Naive thymus-derived CD4-positive, alpha-beta T cell (primary cell): Measurements from ENCODE around the gene CHCHD6. TPM values are rescaled to one million over a fixed set of nuclear protein-coding genes. Genes with fewer than 3 reads are reported as not detected.

Experiments
- ATAC-seq: fragments of 150-1000 bp; cut with Tn5 transposase; 2 replicates; pipeline ENCODE4 v1.10.0; 2021; ENCODE audit warnings: mild to moderate bottlenecking, moderate library complexity
- CTCF ChIA-PET: fragments of 350-600 bp; sonication (Branson Sonifier 250); formaldehyde crosslinking; loops from one replicate; lab custom pipeline; 2021; ENCODE audit warnings: antibody characterized with exemption; lab: Charles Lee
- POLR2A ChIA-PET: fragments of 350-600 bp; sonication (Branson Sonifier 250); formaldehyde crosslinking; loops from one replicate; lab custom pipeline; 2021; ENCODE audit warnings: antibody characterized with exemption, inconsistent platforms; lab: Charles Lee
- DNase-seq, 9 donors: peaks; one replicate each; pipeline versions ENCODE4 v3.0.0 to v3.0.0-alpha.2; 2020 to 2022; ENCODE audit warnings: mixed read lengths in 1 of 9
- H3K27ac ChIP-seq: one replicate; pipeline ENCODE4 v1.7.0; 2013; ENCODE audit warnings: mild to moderate bottlenecking, low read depth, low read length, moderate library complexity
- H3K27me3 ChIP-seq, 2 donors: one replicate each; pipeline ENCODE4 v1.7.0; 2013; ENCODE audit warnings: low read length in 2 of 2, mild to moderate bottlenecking in 2 of 2, moderate library complexity in 2 of 2; ENCODE audit not compliant: control insufficient read depth in 2 of 2, insufficient read depth in 2 of 2
- H3K36me3 ChIP-seq, 3 experiments: 1 replicate in 2 of 3; 2 replicates in 1 of 3; pipeline ENCODE4 v1.7.0; 2013; ENCODE audit warnings: low read length in 3 of 3, mild to moderate bottlenecking in 3 of 3, moderate library complexity in 1 of 3; ENCODE audit not compliant: insufficient read depth in 3 of 3, control insufficient read depth in 2 of 3
- H3K4me1 ChIP-seq, 2 donors: one replicate each; pipeline ENCODE4 v1.7.0; 2013; ENCODE audit warnings: low read length in 2 of 2, mild to moderate bottlenecking in 2 of 2, moderate library complexity in 1 of 2; ENCODE audit not compliant: control insufficient read depth in 2 of 2, insufficient read depth in 2 of 2
- H3K4me3 ChIP-seq: 2 replicates; pipeline ENCODE4 v1.7.0; 2013; ENCODE audit warnings: mild to moderate bottlenecking, low read length
- H3K9me3 ChIP-seq, 3 experiments: 1 replicate in 2 of 3; 2 replicates in 1 of 3; pipeline ENCODE4 v1.7.0; 2013; ENCODE audit warnings: low read length in 3 of 3; ENCODE audit not compliant: control insufficient read depth in 2 of 3
- H3K27ac Mint-ChIP-seq, 9 donors: one replicate each; pipeline ENCODE4 v1.8.0; 2020 to 2022; ENCODE audit warnings: mixed read lengths in 9 of 9, mild to moderate bottlenecking in 8 of 9, moderate library complexity in 5 of 9, inconsistent platforms in 2 of 9
- H3K27me3 Mint-ChIP-seq, 5 donors: one replicate each; pipeline ENCODE4 v1.8.0; 2021 to 2022; ENCODE audit warnings: mixed read lengths in 5 of 5, mild to moderate bottlenecking in 1 of 5
- H3K36me3 Mint-ChIP-seq, 5 donors: one replicate each; pipeline ENCODE4 v1.8.0; 2020 to 2022; ENCODE audit warnings: mixed read lengths in 5 of 5, mild to moderate bottlenecking in 3 of 5, inconsistent platforms in 1 of 5
- H3K4me1 Mint-ChIP-seq, 7 donors: one replicate each; pipeline ENCODE4 v1.8.0; 2020 to 2022; ENCODE audit warnings: mixed read lengths in 7 of 7, mild to moderate bottlenecking in 3 of 7, inconsistent platforms in 1 of 7
- H3K4me3 Mint-ChIP-seq, 10 donors: one replicate each; pipeline ENCODE4 v1.8.0; 2020 to 2022; ENCODE audit warnings: mild to moderate bottlenecking in 10 of 10, mixed read lengths in 10 of 10, moderate library complexity in 6 of 10, inconsistent platforms in 2 of 10
- H3K9me3 Mint-ChIP-seq, 11 donors: one replicate each; pipeline ENCODE4 v1.8.0; 2020 to 2022; ENCODE audit warnings: mixed read lengths in 11 of 11, mild to moderate bottlenecking in 4 of 11, inconsistent platforms in 1 of 11, moderate library complexity in 1 of 11
- intact Hi-C, 2 donors: fragments of 100-400 bp; cut with micrococcal nuclease; formaldehyde crosslinking; loops; one replicate each; pipeline ENCODE4 v1.15.1; 2023
- polyA plus RNA-seq, 2 donors: library from polyadenylated mRNA; unstranded; fragments of 300-500 nt; fragmentation: Illumina TruSeq; gene quantifications; one replicate each; pipeline ENCODE4 v1.2.3, GENCODE V29; 2021
- total RNA-seq, 6 experiments: library from RNA in 5 of 6; stranded (reverse) in 5 of 6; gene quantifications; 1 replicate in 5 of 6; 2 replicates in 1 of 6; pipeline ENCODE4 v1.2.3 and lab custom pipeline; 2021 to 2026

Gene CHCHD6
- total and polyA plus RNA-seq, 7 experiments from 2014 or later, result 5.4 to 15.1 (median 11.0) TPM

DNA sequence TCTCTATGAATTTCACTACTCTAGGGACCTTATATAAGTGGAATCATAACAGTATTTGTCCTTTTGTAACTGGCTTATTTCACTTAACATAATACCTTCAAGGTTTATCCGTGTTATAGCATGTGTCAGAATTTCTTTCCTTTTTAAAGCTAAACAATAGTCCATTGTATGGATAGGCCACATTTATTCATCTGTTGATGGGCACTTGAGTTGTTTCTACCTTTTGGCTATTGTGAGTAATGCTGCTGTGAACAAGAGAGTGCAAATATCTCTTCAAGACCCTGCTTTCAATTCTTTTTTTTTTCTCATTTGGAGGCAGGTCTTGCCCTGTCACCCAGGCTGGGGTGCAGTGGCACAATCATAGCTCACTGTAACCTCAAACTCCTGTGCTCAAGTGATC is 56.5 kb downstream of the CHCHD6 start:
- H3K9me3 Mint-ChIP-seq, result peaks cover 0 to 5% (median 0%) of the 10 kb centered on the region in 11 donors
- DNase-seq (no peak), ATAC-seq (no peak)
- H3K27ac Mint-ChIP-seq, result no peak overlapping the region
- H3K36me3 Mint-ChIP-seq, result peaks cover 0 to 42% (median 27%) of the 10 kb centered on the region in 5 donors
- intact Hi-C loops, result no loop called here
- H3K27me3 Mint-ChIP-seq, result no peaks in the 10 kb centered on the region
- ChIA-PET CTCF (interaction anchor here (0.7 kb wide), 2 partner anchors 19 to 415 kb away, joined by 3 to 9 read pairs; no protein-coding TSS in a partner anchor), POLR2A (no interaction called here)
- Histone ChIP-seq H3K27ac (no peak overlapping the region), H3K9me3 (no peaks in the 10 kb centered on the region), H3K27me3 (no peaks in the 10 kb centered on the region), H3K4me1 (no peaks in the 10 kb centered on the region), H3K4me3 (no peak overlapping the region), H3K36me3 (peaks cover 0 to 7% (median 0%) of the 10 kb centered on the region in 3 experiments)
- H3K4me1 Mint-ChIP-seq, result peaks cover 0 to 10% (median 0%) of the 10 kb centered on the region in 7 donors
- no peak overlapping the region for H3K4me3 Mint-ChIP-seq

DNA sequence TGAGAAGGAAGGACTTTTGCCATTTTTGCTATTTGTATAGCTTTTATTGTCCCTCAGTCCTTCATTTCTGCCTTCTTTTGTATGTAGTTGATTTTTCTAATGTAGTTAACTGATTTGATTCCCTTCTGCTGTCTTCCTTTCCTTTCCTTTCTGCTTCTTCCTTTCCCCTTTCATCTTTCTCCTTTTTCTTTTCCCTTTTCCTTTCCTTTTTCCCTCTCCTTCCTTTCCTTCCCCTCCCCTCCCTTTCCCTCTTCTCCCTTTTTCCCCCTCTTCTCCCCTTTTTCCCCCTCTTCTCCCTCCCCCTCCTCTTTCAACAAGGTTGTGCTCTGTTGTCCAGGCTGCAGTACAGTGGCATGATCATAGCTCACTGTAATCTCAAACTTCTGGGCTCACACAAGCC is 59.0 kb downstream of the CHCHD6 start:
- Histone ChIP-seq H3K9me3 (peaks cover 0 to 7% (median 0%) of the 10 kb centered on the region in 3 experiments), H3K27ac (no peak overlapping the region), H3K4me3 (no peak overlapping the region), H3K36me3 (peaks cover 0 to 18% (median 0%) of the 10 kb centered on the region in 3 experiments), H3K27me3 (no peaks in the 10 kb centered on the region), H3K4me1 (no peaks in the 10 kb centered on the region)
- Mint-ChIP-seq H3K4me1 (peaks cover 0 to 13% (median 0%) of the 10 kb centered on the region in 7 donors), H3K4me3 (no peak overlapping the region), H3K27me3 (no peaks in the 10 kb centered on the region), H3K9me3 (peaks cover 4 to 18% (median 6%) of the 10 kb centered on the region in 11 donors), H3K27ac (no peak overlapping the region), H3K36me3 (peaks cover 0 to 55% (median 44%) of the 10 kb centered on the region in 5 donors)
- no peak for DNase-seq
- ChIA-PET CTCF (no interaction called here), POLR2A (no interaction called here)
- ATAC-seq, result no peak
- intact Hi-C loops, result no loop called here

DNA sequence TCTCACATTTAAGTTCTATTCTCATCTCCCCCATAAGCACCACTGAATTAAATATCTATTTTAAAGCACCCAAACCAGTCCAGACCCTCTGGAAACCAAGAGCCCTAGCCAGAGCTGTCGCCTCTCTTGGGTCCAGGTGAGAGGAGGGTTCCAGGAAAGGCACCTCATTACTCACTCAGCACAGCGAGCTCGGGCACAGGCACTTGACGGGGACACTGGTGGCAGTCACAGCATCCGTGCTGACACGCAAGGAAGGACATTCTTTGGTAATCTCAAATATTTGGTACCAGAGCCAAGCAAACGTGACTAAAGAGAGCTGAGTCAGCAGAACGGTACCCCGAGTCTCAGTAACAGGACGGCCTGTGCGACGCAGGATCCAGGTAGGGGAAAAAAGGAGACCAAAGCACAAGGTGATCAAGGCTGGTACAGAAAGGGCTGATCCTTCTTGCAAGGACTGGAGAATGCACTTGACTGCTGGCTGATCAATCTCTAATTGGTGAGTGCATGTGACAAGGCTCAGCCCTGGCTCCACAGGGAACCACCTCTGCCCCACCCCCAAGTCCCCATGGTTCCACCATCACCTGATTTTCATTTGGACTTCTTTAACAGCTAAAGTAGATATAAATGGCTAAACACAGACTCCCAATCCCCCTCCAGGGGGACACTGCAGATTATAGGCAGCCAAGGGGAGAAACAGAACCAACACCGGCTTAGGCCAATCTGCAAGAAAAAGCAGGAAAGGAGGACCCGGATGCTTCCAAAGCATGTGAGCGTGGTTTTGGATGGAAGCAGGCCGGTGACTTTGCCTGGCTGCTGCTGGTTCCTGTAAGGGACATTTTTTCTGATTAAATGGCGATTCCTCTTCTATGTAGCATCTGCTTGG is 61.4 kb downstream of the CHCHD6 start:
- Mint-ChIP-seq H3K36me3 (peaks cover 0 to 62% (median 49%) of the 10 kb centered on the region in 5 donors), H3K4me3 (no peak overlapping the region), H3K27me3 (no peaks in the 10 kb centered on the region), H3K27ac (no peak overlapping the region), H3K9me3 (peaks cover 8 to 42% (median 24%) of the 10 kb centered on the region in 11 donors), H3K4me1 (peaks cover 0 to 11% (median 0%) of the 10 kb centered on the region in 7 donors)
- Histone ChIP-seq H3K27ac (no peak overlapping the region), H3K4me1 (no peaks in the 10 kb centered on the region), H3K36me3 (peaks cover 0 to 18% (median 0%) of the 10 kb centered on the region in 3 experiments), H3K9me3 (peaks cover 0 to 16% (median 0%) of the 10 kb centered on the region in 3 experiments), H3K4me3 (no peak overlapping the region), H3K27me3 (no peaks in the 10 kb centered on the region)
- DNase-seq, result no peak
- POLR2A ChIA-PET, result no interaction called here
- intact Hi-C loops, result no loop called here
- ATAC-seq, result no peak
- CTCF ChIA-PET, result no interaction called here

DNA sequence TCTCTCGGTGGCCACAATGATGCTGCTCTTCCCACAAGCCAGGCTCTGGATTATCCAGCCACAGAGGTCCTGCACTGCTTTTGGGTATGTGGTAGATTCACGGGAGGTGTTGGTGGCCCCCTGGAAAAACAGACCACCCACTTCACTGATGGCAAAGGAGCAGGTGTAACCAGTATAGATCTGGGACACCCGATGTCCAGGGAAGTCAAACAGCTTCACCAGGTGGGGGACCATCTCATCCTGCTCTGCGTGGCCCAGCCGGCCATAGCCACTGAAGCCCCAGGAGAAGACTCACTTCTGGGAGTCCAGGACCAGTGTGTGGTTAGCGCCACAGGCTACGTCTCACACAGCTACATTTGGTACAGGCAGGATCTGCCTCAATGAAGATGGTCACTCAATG is 62.6 kb downstream of the CHCHD6 start:
- peaks cover 0 to 16% (median 0%) of the 10 kb centered on the region in 3 experiments for H3K9me3 ChIP-seq
- no peak overlapping the region for H3K4me3 ChIP-seq
- H3K27me3 ChIP-seq, result no peaks in the 10 kb centered on the region
- peaks cover 0 to 11% (median 0%) of the 10 kb centered on the region in 7 donors for H3K4me1 Mint-ChIP-seq
- peaks cover 0 to 18% (median 0%) of the 10 kb centered on the region in 3 experiments for H3K36me3 ChIP-seq
- ChIA-PET CTCF (no interaction called here), POLR2A (no interaction called here)
- DNase-seq (no peak), ATAC-seq (no peak)
- H3K27me3 Mint-ChIP-seq, result no peaks in the 10 kb centered on the region
- peaks cover 9 to 54% (median 28%) of the 10 kb centered on the region in 11 donors for H3K9me3 Mint-ChIP-seq
- H3K27ac ChIP-seq, result no peak overlapping the region
- no peak overlapping the region for H3K4me3 Mint-ChIP-seq
- H3K4me1 ChIP-seq, result no peaks in the 10 kb centered on the region
- H3K27ac Mint-ChIP-seq, result no peak overlapping the region
- intact Hi-C loops, result no loop called here
- H3K36me3 Mint-ChIP-seq, result peaks cover 0 to 71% (median 58%) of the 10 kb centered on the region in 5 donors

DNA sequence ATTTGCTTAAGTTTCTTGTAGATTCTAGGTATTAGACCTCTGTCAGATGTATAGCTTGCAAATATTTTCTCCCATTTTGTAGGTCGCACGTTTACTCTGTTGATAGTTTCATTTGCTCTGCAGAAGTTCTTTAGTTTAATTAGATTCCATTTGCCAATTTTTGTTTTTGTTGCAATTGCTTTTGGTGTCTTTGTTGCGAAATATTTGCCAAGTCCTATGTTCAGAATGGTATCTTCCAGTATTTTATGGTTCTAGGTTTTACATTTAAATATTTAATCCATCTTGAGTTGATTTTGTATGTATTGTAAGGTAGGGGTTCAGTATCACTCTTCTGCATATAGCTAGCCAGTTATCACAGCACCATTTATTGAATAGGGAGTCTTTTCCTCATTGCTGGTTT is 64.9 kb downstream of the CHCHD6 start:
- intact Hi-C loops, result no loop called here
- H3K4me1 Mint-ChIP-seq, result peaks cover 0 to 7% (median 0%) of the 10 kb centered on the region in 7 donors

DNA sequence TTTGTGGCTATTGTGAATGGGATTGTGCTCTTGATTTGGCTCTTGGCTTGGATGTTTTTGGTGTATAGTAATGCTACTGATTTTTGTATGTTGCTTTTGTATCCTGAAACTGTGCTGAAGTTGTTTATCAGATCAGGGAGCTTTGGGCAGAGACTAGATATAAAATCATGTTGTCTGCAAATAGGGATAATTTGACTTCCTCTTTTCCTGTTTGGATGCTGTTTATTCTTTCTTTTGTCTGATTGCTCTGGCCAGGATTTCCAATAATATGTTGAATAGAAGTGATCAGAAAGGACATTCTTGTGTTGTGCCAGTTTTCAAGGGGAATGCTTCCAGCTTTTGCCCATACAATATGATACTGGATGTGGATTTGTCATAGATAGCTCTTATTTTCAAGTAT is 66.1 kb downstream of the CHCHD6 start:
- no peaks in the 10 kb centered on the region for H3K27me3 ChIP-seq
- Mint-ChIP-seq H3K36me3 (peaks cover 0 to 67% (median 62%) of the 10 kb centered on the region in 5 donors), H3K9me3 (peaks cover 14 to 70% (median 36%) of the 10 kb centered on the region in 11 donors), H3K4me3 (no peak overlapping the region), H3K27me3 (no peaks in the 10 kb centered on the region), H3K27ac (no peak overlapping the region), H3K4me1 (peaks cover 0 to 7% (median under 1%) of the 10 kb centered on the region in 7 donors)
- no peaks in the 10 kb centered on the region for H3K4me1 ChIP-seq
- H3K4me3 ChIP-seq, result no peak overlapping the region
- POLR2A ChIA-PET, result no interaction called here
- intact Hi-C loops, result no loop called here
- DNase-seq (no peak), ATAC-seq (no peak)
- H3K27ac ChIP-seq, result no peak overlapping the region
- H3K36me3 ChIP-seq, result peaks cover 0 to 14% (median 0%) of the 10 kb centered on the region in 3 experiments
- peaks cover 0 to 16% (median 0%) of the 10 kb centered on the region in 3 experiments for H3K9me3 ChIP-seq
- CTCF ChIA-PET, result no interaction called here

More for the DNA sequence above, 64.9 kb downstream of the CHCHD6 start:
- Mint-ChIP-seq H3K36me3 (peaks cover 0 to 76% (median 68%) of the 10 kb centered on the region in 5 donors), H3K27ac (no peak overlapping the region), H3K9me3 (peaks cover 14 to 70% (median 36%) of the 10 kb centered on the region in 11 donors), H3K27me3 (no peaks in the 10 kb centered on the region), H3K4me3 (no peak overlapping the region)
- DNase-seq, result no peak
- peaks cover 0 to 18% (median 0%) of the 10 kb centered on the region in 3 experiments for H3K36me3 ChIP-seq
- H3K4me3 ChIP-seq, result no peak overlapping the region
- H3K9me3 ChIP-seq, result peaks cover 0 to 16% (median 0%) of the 10 kb centered on the region in 3 experiments
- POLR2A ChIA-PET, result no interaction called here
- CTCF ChIA-PET, result no interaction called here
- no peaks in the 10 kb centered on the region for H3K27me3 ChIP-seq
- ATAC-seq, result no peak
- no peak overlapping the region for H3K27ac ChIP-seq
- no peaks in the 10 kb centered on the region for H3K4me1 ChIP-seq
